GM11168 (cell line): ENCODE results near the gene PPARGC1A.

Experiments
- in situ Hi-C: fragments of 300-500 bp; cut with MboI; formaldehyde crosslinking; loops from one replicate; pipeline ENCODE4 v1.12.0; 2022; ENCODE audit warnings: low sequenced_read_pairs; ENCODE audit not compliant: unreplicated experiment

The PPARGC1A gene

GRCh38 chr4:23788027-23788426 lies 101.8 kb downstream of the PPARGC1A start:
- in situ Hi-C loops = no loop called here

- in situ Hi-C loops = no loop called here
Measured at GRCh38 chr4:23782778-23783437, 106.9 kb downstream of the PPARGC1A start.

- in situ Hi-C loops = no loop called here
Measured at GRCh38 chr4:23779839-23780238, 110.0 kb downstream of the PPARGC1A start.

- in situ Hi-C loops = no loop called here
Measured at GRCh38 chr4:23779422-23779821, 110.4 kb downstream of the PPARGC1A start.

GRCh38 chr4:23775694-23776093 lies 114.2 kb downstream of the PPARGC1A start:
- in situ Hi-C loops = no loop called here

DNA sequence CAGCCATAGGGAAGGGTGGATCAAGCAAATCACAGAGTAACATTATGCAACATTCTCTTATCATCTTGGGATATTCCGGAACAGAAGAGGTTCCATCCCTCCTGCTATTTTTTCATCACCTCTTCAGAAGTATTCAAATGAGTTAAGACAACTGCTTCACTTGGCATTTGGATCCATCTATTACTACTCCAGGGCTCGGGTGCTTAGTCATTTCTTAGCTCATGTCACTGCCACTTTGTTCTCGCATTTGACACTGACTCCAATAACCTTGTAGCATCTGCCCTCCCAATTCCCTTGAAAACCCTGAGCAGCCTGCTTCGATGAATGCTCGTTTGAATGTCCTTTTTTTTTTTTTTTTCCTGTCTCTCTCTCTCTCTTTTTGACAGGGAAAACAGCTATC lies 114.9 kb downstream of the PPARGC1A start:
- in situ Hi-C loops = no loop called here

DNA sequence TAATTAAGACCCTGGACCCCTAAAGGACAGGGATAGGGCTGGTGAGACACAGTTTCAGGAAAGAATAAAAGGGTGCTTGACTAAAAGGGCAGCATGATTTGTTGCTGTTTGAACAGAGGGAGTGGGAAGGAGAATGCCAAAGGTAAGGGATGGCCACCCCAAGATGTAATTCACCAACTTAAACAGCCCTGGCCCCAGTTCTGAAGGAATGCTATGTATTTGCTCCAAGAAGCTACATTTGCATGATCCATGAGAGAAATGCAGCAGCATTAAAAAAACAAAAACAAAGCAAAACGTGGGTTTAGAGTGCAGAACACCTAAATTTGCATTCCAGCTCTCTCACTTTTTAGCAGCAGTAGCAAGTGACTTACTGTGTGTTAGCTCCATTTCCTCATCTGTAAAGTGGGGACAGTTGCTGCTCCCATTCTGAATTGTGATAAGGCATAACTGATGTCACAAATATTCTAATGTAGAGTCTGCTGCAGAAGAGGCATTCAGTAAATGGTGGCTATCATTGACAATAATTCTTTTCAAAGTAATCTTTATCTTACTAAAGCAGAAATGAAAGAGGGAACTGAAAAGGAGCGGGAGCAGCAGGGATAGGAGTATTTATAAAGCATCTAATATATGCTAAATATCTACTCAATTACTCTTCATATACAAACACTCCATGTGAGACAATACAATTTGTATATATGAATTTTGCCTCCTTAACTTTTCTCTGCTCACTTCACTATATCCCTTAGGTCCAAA lies 115.8 kb downstream of the PPARGC1A start:
- in situ Hi-C loops = no loop called here

DNA sequence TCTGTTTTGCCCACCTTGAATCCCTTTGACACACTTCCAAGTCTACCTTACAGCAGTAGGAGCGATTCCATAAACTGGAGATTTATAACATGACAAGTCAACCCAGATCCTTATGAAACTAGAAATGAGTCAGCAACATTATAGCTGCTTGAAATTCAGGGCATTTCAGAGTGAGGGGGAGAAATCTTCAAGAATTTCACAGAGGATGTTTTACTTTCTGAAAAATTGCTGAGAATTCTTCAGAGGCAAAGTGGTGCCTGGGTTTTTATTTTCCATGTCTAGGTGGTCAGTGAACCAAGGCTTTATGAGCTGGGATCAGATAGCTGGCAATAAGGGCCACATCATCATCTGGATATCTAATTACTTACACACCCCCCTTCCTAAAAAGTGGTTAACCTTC lies 119.8 kb downstream of the PPARGC1A start:
- in situ Hi-C loops = no loop called here

- in situ Hi-C loops = no loop called here
Measured at GRCh38 chr4:23769406-23769805, 120.4 kb downstream of the PPARGC1A start.

DNA sequence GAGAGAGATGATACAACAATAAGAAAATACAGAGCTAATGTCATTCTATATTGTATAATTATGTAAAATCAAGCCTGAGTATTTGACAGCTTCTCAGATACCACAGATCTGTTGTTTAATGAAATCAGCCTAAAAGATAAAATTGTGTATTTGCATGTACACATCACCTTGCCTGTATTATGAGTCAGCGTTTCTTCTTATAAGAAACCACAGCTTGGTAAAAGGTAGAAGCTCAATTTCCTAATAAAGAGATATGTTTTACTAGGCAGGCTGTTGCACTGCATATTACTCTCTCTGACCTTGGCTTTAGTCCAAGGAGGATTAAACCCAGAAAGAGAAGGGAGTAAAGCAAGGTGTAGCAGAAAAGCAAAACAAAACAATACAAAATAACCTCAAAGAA lies 121.3 kb downstream of the PPARGC1A start:
- in situ Hi-C loops = no loop called here

GRCh38 chr4:23766344-23766743 lies 123.5 kb downstream of the PPARGC1A start:
- in situ Hi-C loops = no loop called here

DNA sequence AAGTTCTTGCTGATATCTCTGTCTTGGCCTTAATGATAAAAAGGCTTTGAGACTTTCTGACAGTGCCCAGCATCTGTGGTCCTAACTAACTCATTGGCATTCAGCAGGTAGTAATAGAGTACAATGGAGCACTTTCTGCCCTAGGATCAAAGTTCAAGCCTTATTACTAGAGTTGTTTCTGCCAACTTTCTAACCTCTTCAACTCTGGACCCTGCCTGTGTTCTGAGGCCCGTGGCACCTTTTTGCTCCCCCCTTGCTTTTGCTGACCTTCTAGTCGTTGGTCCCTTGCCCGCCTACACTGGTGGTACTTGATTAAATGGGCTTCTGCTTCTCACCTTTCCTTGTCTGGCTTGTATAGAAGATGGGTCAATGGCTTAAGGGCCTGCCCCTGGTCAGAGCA lies 126.3 kb downstream of the PPARGC1A start:
- in situ Hi-C loops = no loop called here

DNA sequence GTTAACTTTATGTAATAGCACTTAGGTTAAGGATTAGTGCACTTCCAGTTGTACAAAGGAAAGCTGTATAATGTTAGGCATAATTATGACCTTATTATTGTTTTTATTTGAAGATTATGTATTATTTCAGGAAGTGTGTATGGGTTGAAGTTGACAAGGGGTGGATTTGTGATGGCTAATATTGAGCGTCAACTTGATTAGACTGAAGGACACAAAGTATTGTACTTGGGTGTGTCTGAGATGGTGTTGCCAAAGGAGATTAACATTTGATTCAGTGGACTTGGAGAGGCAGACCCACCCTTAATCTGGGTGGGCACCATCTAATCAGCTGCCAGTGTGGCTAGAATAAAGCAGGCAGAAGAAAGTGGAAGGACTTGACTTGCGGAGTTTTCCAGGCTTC lies 127.3 kb downstream of the PPARGC1A start:
- in situ Hi-C loops = no loop called here

GRCh38 chr4:23759066-23759465 lies 130.8 kb downstream of the PPARGC1A start:
- in situ Hi-C loops = no loop called here

DNA sequence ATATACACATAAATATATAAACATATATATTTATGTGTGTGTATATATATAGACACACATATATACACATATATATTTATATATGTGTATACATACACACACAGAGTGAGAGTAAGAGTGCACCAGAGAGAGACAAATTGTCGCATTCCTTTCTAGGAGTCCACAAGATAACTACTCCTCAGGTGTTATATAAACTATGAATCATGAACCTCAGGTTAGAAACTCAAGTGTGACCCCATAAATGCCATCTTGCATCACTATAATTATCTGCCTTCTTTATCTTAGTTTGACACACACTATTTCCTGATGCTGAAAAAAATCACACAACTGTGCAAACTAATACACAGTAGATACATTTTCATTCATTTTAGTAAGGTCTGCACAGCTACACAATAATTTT lies 135.2 kb downstream of the PPARGC1A start:
- in situ Hi-C loops = no loop called here

GRCh38 chr4:23750125-23750524 lies 139.7 kb downstream of the PPARGC1A start:
- in situ Hi-C loops = no loop called here

DNA sequence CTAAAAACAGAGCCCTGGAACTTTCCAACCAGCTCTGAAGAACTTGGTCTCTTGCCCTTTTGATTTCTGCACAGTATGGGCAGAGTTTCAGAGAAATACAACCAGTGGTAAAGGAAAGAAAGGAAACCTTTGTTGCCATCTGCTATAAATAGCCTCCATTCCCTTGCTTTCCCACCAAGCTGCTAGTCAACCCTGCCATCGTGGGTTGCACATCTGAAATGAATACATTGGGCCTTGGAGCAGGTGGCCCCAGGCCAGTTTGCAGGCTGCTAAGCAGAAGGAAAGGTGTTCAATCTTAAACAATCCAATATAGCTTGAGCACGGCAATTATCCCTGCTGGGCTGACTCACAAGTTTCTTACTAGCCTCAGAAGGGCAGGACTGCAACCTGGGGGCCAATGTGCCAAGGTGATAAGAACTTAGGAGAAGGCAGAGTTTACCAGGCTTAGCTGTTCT lies 142.5 kb downstream of the PPARGC1A start:
- in situ Hi-C loops = no loop called here

GRCh38 chr4:23746672-23747071 lies 143.2 kb downstream of the PPARGC1A start:
- in situ Hi-C loops = no loop called here

- in situ Hi-C loops = no loop called here
Measured at GRCh38 chr4:23746027-23746426, 143.8 kb downstream of the PPARGC1A start.

DNA sequence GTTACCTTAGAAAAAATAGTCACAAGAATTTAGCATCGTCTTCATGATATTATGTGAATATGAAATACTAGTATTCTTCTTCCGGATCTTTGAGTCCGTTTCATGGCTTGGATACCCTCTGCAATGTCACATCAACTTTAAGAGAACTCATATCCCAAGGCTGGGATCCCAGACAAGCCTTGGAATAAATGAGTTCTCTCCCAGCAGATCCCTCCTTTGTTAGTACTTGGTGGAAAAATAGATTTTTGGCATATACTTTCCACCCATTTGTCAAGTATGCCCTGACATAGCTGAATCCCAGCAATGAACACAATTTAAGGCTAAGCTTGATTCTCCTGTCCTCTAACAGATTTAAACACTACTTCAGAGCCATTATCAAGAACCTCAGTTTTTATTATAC lies 144.5 kb downstream of the PPARGC1A start:
- in situ Hi-C loops = no loop called here
